Measurements from ENCODE around the gene APBA3. TPM values are rescaled to one million over a fixed set of nuclear protein-coding genes. Genes with fewer than 3 reads are reported as not detected.
A peak's percentile ranks its signal among the peaks of the same experiment; 100 is the strongest.

The APBA3 gene
- total and polyA plus RNA-seq, 2 experiments from 2014 or later = 17.2 to 31.8 TPM

DNA sequence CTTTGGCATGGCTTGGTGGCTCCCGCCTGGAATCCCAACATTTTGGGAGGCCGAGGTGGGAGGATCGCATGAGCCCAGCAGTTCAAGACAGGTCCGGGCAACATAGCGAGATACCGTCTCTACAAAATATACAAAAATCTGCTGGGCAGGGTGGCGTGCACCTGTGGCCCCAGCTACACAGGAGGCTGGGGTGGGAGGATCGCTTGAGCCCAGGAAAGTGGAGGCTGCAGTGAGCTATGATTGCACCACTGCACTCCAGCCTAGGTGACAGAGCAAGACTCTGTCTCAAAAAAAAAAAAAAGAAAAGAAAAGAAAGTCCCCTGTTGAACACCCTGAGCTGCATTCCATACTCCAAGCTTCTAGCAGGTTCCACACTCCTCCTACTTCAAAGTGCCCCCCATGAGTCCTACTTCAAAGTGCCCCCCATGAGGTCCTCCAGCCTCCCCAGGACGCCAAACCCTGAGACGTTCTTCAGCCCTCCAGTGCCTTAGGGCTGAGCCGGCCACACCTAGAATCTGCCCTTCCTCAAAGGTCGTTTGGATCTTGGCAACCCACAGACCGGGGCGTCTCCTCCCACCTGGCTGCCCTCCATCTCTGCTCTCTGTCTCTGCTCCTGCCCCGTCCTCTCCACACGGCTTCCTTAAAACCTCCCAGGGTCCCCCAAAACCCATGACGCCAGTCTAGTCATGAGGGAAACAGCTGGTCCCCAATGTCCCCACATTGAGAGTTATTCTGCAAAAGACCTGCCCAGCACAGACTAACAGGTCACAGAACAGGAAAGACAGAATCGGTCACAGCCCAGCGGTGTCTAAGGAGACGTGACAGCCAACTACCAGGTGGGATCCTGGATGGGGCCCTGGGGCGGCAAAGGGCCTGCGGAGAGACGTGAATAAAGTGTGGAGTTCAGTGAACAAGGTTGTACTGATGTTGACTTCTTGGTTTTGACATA lies 48.6 kb downstream of the APBA3 start:
- no peak overlapping the region; the same call in 1 of the 2 replicates for H2AFZ ChIP-seq
- H3K4me1 ChIP-seq (ENCODE audit: insufficient read depth) = peaks cover 19% of the 10 kb centered on the region
- no peak for ATAC-seq
- no peak for DNase-seq (ENCODE audit: low spot score)
- no peak overlapping the region for H3K4me3 ChIP-seq
- H4K20me1 ChIP-seq (replicated peaks; ENCODE audit: insufficient read depth) = no peaks in the 10 kb centered on the region
- Mint-ChIP-seq H3K4me3 (no peak overlapping the region), H3K36me3 (ENCODE audit: low read depth) (no peaks in the 10 kb centered on the region), H3K27me3 (ENCODE audit: insufficient read depth, low read depth, poor library complexity) (peaks cover 4% of the 10 kb centered on the region), H3K4me1 (peaks cover 11% of the 10 kb centered on the region; the same call in 2 of the 3 replicates), H3K9me3 (no peaks in the 10 kb centered on the region), H3K27ac (no peak overlapping the region)
- H3K36me3 ChIP-seq (ENCODE audit: insufficient read depth) = no peaks in the 10 kb centered on the region
- H3K4me2 ChIP-seq = no peak overlapping the region
- no peaks in the 10 kb centered on the region for H3K27me3 ChIP-seq (ENCODE audit: insufficient read depth)
- H3K9me2 ChIP-seq (ENCODE audit: insufficient read depth) = no peaks in the 10 kb centered on the region
- H3F3A ChIP-seq (replicated peaks; ENCODE audit: low read depth) = 0 out of 2 replicates have a peak, but pooled peaks cover 2% of the 10 kb centered on the region
- H3K79me2 ChIP-seq (replicated peaks; ENCODE audit: insufficient read depth) = no peaks in the 10 kb centered on the region
- TF ChIP-seq ETS1 (IDR thresholded peaks at IDR 0.05) = no peak
- TF ChIP-seq ZNF331 (CRISPR knock-in tag; IDR thresholded peaks at IDR 0.05; ENCODE audit: low read depth) = no peak
- no peak for TF ChIP-seq EZH2phosphoT487 (IDR thresholded peaks at IDR 0.05; ENCODE audit: unreplicated experiment)
- no peak for TF ChIP-seq POLR2AphosphoS5 (IDR thresholded peaks at IDR 0.05; ENCODE audit: low read depth)
- TF ChIP-seq NANOG (IDR thresholded peaks at IDR 0.05; ENCODE audit: borderline replicate concordance) = no peak
- no peak for TF ChIP-seq STAT1 (IDR thresholded peaks at IDR 0.05; ENCODE audit: unreplicated experiment)
- TF ChIP-seq, protein P1, sequence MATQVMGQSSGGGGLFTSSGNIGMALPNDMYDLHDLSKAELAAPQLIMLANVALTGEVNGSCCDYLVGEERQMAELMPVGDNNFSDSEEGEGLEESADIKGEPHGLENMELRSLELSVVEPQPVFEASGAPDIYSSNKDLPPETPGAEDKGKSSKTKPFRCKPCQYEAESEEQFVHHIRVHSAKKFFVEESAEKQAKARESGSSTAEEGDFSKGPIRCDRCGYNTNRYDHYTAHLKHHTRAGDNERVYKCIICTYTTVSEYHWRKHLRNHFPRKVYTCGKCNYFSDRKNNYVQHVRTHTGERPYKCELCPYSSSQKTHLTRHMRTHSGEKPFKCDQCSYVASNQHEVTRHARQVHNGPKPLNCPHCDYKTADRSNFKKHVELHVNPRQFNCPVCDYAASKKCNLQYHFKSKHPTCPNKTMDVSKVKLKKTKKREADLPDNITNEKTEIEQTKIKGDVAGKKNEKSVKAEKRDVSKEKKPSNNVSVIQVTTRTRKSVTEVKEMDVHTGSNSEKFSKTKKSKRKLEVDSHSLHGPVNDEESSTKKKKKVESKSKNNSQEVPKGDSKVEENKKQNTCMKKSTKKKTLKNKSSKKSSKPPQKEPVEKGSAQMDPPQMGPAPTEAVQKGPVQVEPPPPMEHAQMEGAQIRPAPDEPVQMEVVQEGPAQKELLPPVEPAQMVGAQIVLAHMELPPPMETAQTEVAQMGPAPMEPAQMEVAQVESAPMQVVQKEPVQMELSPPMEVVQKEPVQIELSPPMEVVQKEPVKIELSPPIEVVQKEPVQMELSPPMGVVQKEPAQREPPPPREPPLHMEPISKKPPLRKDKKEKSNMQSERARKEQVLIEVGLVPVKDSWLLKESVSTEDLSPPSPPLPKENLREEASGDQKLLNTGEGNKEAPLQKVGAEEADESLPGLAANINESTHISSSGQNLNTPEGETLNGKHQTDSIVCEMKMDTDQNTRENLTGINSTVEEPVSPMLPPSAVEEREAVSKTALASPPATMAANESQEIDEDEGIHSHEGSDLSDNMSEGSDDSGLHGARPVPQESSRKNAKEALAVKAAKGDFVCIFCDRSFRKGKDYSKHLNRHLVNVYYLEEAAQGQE (IDR thresholded peaks at IDR 0.05; ENCODE audit: unreplicated experiment) = no peak
- TF ChIP-seq EZH2 (IDR thresholded peaks at IDR 0.05; ENCODE audit: low read depth, unreplicated experiment) = no peak
- no peak overlapping the region for H3K27ac ChIP-seq (ENCODE audit: low read depth)

DNA sequence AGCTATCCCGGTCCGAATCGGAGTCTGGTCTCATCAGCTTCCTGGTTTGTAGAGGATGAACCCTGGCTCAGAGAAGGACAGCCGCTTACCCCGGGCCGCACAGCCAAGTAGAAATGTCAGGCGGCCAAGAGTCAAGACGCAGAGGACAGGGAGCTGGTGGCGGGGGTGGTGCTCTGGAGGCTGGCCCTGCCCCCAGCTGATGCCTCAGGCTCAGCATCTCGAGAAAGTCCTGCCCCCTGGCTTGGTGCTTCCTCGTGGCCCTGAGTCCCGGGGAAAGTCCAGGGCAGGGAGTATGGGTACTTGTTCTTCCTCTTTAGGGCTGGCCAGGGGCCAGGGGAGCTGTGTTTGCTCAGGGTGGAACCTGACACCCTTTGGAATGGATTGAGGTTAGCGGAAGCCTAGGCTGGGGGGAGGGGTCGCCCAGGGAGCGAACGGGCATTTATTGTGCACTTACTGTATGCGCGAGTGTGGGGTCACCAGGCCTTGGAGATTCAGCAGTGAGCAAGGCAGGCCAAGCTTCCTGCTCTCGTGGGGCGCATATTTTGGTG lies 51.2 kb downstream of the APBA3 start:
- DNase-seq (ENCODE audit: low spot score) = peak; percentile 68
- TF ChIP-seq NANOG (IDR thresholded peaks at IDR 0.05; ENCODE audit: borderline replicate concordance) (no peak), CTCF (conservative IDR thresholded peaks at IDR 0.05; ENCODE audit: low read depth in 2 of 2) (no peak), POLR2AphosphoS5 (IDR thresholded peaks at IDR 0.05; ENCODE audit: low read depth) (no peak), JUNB (IDR thresholded peaks at IDR 0.05; ENCODE audit: unreplicated experiment) (no peak), ETS1 (IDR thresholded peaks at IDR 0.05) (no peak), ZNF114 (CRISPR knock-in tag; IDR thresholded peaks at IDR 0.05) (no peak)
- Histone ChIP-seq H3K9me2 (ENCODE audit: insufficient read depth) (no peaks in the 10 kb centered on the region), H4K20me1 (replicated peaks; ENCODE audit: insufficient read depth) (no peaks in the 10 kb centered on the region), H3K4me3 (no peak overlapping the region), H3K27me3 (ENCODE audit: insufficient read depth) (no peaks in the 10 kb centered on the region), H3K4me1 (ENCODE audit: insufficient read depth) (peaks cover 20% of the 10 kb centered on the region), H3F3A (replicated peaks; ENCODE audit: low read depth) (0 out of 2 replicates have a peak, but pooled peaks cover 2% of the 10 kb centered on the region), H3K4me2 (0 out of 2 replicates have a peak overlapping the region, but pooled peaks have one; percentile 1), H3K36me3 (ENCODE audit: insufficient read depth) (no peaks in the 10 kb centered on the region), H3K27ac (ENCODE audit: low read depth) (no peak overlapping the region), H3K79me2 (replicated peaks; ENCODE audit: insufficient read depth) (no peaks in the 10 kb centered on the region), H2AFZ (no peak overlapping the region)
- peak; percentile 68 for ATAC-seq
- H3K27me3 Mint-ChIP-seq (ENCODE audit: insufficient read depth, low read depth, poor library complexity) = peaks cover 6% of the 10 kb centered on the region
- peaks cover 11% of the 10 kb centered on the region; the same call in 2 of the 3 replicates for H3K4me1 Mint-ChIP-seq
- no peak overlapping the region for H3K4me3 Mint-ChIP-seq
- H3K9me3 Mint-ChIP-seq = no peaks in the 10 kb centered on the region; the same call in 2 of the 3 replicates
- no peaks in the 10 kb centered on the region for H3K36me3 Mint-ChIP-seq (ENCODE audit: low read depth)
- no peak overlapping the region for H3K27ac Mint-ChIP-seq

Data from GM23338 (cell line).